HG03280 (cell line): ENCODE results near the gene TGM4.

ENCODE experiments used
- ATAC-seq: cut with Tn5 transposase; IDR thresholded peaks from one replicate; pipeline ENCODE4 v1.9.1; 2021; ENCODE audit warnings: mild to moderate bottlenecking, moderate library complexity; ENCODE audit not compliant: unreplicated experiment

TGM4 gene

GRCh38 chr3:44913868-44914468, 39.6 kb downstream of the TGM4 start:
- ATAC-seq: no peak

- no peak for ATAC-seq
Observed at GRCh38 chr3:44914936-44915335, 40.5 kb downstream of the TGM4 start.

GRCh38 chr3:44915702-44916438, 41.5 kb downstream of the TGM4 start:
- no peak for ATAC-seq

- ATAC-seq: no peak
Observed at GRCh38 chr3:44918087-44918486, 43.7 kb downstream of the TGM4 start.

GRCh38 chr3:44918581-44918980, 44.2 kb downstream of the TGM4 start:
- ATAC-seq: no peak

- ATAC-seq: no peak
Observed at GRCh38 chr3:44920081-44920480, 45.7 kb downstream of the TGM4 start.

GRCh38 chr3:44923632-44924456, 49.4 kb downstream of the TGM4 start:
- ATAC-seq: no peak

- ATAC-seq: no peak
Observed at GRCh38 chr3:44924457-44925084, 50.2 kb downstream of the TGM4 start.

- no peak for ATAC-seq
Observed at GRCh38 chr3:44926172-44926571, 51.8 kb downstream of the TGM4 start.

GRCh38 chr3:44926921-44927320, 52.5 kb downstream of the TGM4 start:
- no peak for ATAC-seq

GRCh38 chr3:44927371-44927770, 53.0 kb downstream of the TGM4 start:
- no peak for ATAC-seq

GRCh38 chr3:44929782-44930181, 55.4 kb downstream of the TGM4 start:
- no peak for ATAC-seq

- ATAC-seq: no peak
Observed at GRCh38 chr3:44930911-44931310, 56.5 kb downstream of the TGM4 start.

- ATAC-seq: no peak
Observed at GRCh38 chr3:44931791-44932190, 57.4 kb downstream of the TGM4 start.

- no peak for ATAC-seq
Observed at GRCh38 chr3:44932271-44932670, 57.9 kb downstream of the TGM4 start.

- ATAC-seq: no peak
Observed at GRCh38 chr3:44932986-44933944, 58.9 kb downstream of the TGM4 start.

GRCh38 chr3:44939581-44940036, 65.2 kb downstream of the TGM4 start:
- ATAC-seq: no peak

GRCh38 chr3:44942202-44942921, 68.0 kb downstream of the TGM4 start:
- no peak for ATAC-seq

- ATAC-seq: no peak
Observed at GRCh38 chr3:44948239-44948638, 73.8 kb downstream of the TGM4 start.
